ENCODE data around the gene HPSE2. TPM values are rescaled to one million over a fixed set of nuclear protein-coding genes. Genes with fewer than 3 reads are reported as not detected.
A peak's percentile ranks its signal among the peaks of the same experiment; 100 is the strongest.

Gene HPSE2
- total and polyA plus RNA-seq, 7 donors = under 0.01 to 11.8 (median 4.8) TPM

DNA sequence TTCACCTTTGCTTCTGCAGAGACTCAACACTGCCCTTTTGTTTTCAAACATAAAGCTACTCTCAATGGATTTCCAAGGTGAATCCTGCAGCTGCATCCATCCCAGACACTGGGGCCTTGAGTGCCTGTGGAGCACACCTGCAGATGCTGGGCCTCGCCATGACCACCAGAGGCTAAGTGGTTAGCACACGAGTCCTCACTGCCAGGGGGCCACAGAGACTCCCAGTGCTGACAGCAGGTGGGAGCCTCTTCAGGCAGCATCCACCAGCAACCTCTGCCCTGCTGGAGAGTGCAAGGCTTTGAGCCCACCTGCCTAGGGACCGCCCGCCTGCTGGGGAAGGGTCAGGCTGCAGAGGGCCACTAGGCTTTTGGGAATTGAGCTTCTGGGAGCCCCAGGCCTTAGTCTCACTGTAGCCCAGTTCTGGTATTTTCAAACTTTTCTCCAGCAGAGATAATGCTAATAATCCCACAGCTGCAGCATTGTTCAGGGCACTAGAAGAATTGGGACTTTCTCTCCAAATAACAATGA, 779.5 kb downstream of the HPSE2 start:
- no peaks in the 10 kb centered on the region for H3K27me3 ChIP-seq
- no peaks in the 10 kb centered on the region for H3K9me3 ChIP-seq
- H3K4me3 ChIP-seq = no peak overlapping the region
- no peak overlapping the region for H3K27ac ChIP-seq
- no peak for TF ChIP-seq EP300 (IDR thresholded peaks at IDR 0.05)
- no peak for TF ChIP-seq POLR2A (IDR thresholded peaks at IDR 0.05)
- H3K36me3 ChIP-seq = no peaks in the 10 kb centered on the region
- peaks cover 0 to 11% (median 8%) of the 10 kb centered on the region in 4 donors for H3K4me1 ChIP-seq
- WGBS, 2 donors = 94 to 95% methylated on average over 4 of the region's 4 CpGs
- intact Hi-C loops (cut with DNase I) = no loop called here
- DNase-seq = no peak

DNA sequence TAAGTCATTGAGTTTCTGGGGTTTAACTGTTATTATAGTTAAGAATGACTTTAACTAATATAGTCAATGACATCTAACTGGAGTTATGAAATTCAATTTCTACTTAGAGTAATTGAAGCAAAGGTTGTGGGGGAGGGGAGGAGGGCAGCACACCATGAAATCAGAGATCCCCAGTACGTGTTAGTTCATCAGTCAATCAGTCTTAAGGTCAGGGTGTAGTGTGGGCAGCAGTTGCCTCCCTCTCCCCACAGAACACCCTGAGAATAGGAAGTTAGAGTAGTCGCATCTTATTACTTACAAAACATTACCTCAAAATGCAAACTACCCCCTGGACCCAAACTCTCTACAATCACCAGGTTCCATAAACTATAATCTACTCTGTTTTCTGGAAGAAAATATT, 781.9 kb downstream of the HPSE2 start:
- H3K4me3 ChIP-seq = no peak overlapping the region
- TF ChIP-seq EP300 (IDR thresholded peaks at IDR 0.05) = no peak
- TF ChIP-seq POLR2A (IDR thresholded peaks at IDR 0.05) = no peak
- TF ChIP-seq, protein P1, sequence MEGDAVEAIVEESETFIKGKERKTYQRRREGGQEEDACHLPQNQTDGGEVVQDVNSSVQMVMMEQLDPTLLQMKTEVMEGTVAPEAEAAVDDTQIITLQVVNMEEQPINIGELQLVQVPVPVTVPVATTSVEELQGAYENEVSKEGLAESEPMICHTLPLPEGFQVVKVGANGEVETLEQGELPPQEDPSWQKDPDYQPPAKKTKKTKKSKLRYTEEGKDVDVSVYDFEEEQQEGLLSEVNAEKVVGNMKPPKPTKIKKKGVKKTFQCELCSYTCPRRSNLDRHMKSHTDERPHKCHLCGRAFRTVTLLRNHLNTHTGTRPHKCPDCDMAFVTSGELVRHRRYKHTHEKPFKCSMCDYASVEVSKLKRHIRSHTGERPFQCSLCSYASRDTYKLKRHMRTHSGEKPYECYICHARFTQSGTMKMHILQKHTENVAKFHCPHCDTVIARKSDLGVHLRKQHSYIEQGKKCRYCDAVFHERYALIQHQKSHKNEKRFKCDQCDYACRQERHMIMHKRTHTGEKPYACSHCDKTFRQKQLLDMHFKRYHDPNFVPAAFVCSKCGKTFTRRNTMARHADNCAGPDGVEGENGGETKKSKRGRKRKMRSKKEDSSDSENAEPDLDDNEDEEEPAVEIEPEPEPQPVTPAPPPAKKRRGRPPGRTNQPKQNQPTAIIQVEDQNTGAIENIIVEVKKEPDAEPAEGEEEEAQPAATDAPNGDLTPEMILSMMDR (IDR thresholded peaks at IDR 0.05) = no peak
- TF ChIP-seq POLR2AphosphoS5 (IDR thresholded peaks at IDR 0.05) = no peak
- no peaks in the 10 kb centered on the region for H3K4me1 ChIP-seq
- no peaks in the 10 kb centered on the region for H3K27me3 ChIP-seq
- 81 to 84% methylated on average over 2 of the region's 2 CpGs for WGBS, 2 donors
- H3K36me3 ChIP-seq = no peaks in the 10 kb centered on the region
- H3K9me3 ChIP-seq = no peaks in the 10 kb centered on the region
- intact Hi-C loops (cut with DNase I) = no loop called here
- H3K27ac ChIP-seq = no peak overlapping the region
- DNase-seq = no peak

DNA sequence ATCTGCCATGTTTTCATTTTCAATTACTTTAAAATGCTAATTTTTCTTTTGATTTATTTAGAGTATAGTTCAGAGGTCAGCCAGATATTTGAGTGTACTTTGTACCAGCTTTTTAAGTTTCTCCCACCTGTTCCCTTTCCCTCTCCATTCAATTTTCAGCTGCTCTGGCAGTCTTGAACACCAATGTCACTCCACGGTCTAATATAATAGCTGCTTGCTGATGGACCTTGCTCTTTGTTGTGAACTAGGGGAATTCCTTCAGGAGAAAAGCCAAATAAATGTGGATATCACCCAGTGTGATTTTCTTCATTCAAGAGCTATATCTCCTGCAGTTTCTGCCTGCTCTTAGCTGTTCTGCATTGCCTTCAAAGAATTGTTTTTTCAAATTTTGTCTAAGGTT, 785.0 kb downstream of the HPSE2 start:
- TF ChIP-seq, protein P1 (IDR thresholded peaks at IDR 0.05) = no peak
- TF ChIP-seq POLR2A (IDR thresholded peaks at IDR 0.05) (no peak), EP300 (IDR thresholded peaks at IDR 0.05) (no peak), POLR2AphosphoS5 (IDR thresholded peaks at IDR 0.05) (no peak)
- Histone ChIP-seq H3K9me3 (no peaks in the 10 kb centered on the region), H3K27me3 (no peaks in the 10 kb centered on the region), H3K4me1 (peaks cover 0 to 13% (median 8%) of the 10 kb centered on the region in 4 donors), H3K27ac (no peak overlapping the region), H3K36me3 (no peaks in the 10 kb centered on the region), H3K4me3 (no peak overlapping the region)
- no peak for DNase-seq
- intact Hi-C loops (cut with DNase I) = no loop called here
- WGBS, 2 donors = 19 to 67% methylated on average over 1 of the region's 1 CpG

DNA sequence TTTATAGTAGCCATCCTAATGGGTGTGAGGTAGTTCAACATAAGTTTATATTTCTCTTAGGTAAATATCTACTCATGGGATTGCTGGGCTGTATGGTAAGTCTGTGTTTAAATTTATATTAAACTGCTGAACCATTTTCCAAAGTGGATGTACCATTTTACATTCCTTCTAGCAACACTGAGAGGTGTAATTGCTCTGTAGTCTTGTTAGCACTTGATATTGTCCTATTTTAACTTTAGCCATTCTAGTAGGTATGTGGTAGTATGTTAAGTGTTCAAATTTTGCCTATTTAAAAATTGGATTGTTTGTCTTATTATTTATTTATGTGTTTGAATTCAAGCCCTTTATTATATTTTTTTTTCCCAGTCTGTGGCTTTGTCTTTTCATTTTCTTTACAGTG, 786.4 kb downstream of the HPSE2 start:
- intact Hi-C loops (cut with DNase I) = no loop called here

DNA sequence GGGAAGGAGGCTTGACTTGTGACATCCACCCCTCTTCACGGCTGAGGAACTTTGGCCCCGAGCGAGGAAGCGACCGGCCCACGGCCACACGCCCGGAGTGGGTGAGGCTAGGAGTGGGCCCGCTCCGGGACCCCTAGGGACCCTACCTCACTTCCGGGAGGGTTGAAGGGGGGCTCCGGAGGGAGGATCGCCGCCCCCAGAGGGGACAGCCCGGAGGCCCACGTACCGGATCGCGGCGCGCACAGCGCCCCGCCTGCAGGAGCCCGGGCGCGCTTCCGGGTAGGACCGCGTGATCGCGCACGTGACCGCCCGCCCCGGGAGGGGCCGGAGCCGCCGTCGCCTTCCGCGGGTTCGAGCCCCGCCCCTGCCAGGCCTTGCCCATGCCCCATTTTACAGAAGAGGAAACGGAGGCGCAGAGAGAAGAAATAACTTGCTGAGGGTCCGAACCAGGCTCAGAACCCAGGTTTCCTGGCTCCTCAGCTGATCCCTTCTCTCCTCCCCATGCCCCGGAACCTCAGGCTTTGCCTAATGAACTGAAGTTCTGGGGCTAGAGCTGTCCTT, 788.9 kb downstream of the HPSE2 start, which contains the start of gene HPS1:
Gene HPS1, minus strand, starts transcription at position 275 of the 561 bp plus-strand sequence. CDS start 3,695 bp downstream, outside the sequence.
- no peaks in the 10 kb centered on the region for H3K9me3 ChIP-seq

More for the DNA sequence above, 786.4 kb downstream of the HPSE2 start:
- Histone ChIP-seq H3K36me3 (peaks cover 0 to 9% (median 7%) of the 10 kb centered on the region in 4 donors), H3K4me3 (no peak overlapping the region), H3K27me3 (no peaks in the 10 kb centered on the region), H3K9me3 (no peaks in the 10 kb centered on the region), H3K27ac (no peak overlapping the region), H3K4me1 (peaks cover 0 to 23% (median 13%) of the 10 kb centered on the region in 4 donors)
- TF ChIP-seq POLR2AphosphoS5 (IDR thresholded peaks at IDR 0.05) (no peak), EP300 (IDR thresholded peaks at IDR 0.05) (no peak), POLR2A (IDR thresholded peaks at IDR 0.05) (no peak)
- TF ChIP-seq, protein P1 (IDR thresholded peaks at IDR 0.05) = no peak
- no peak for DNase-seq

More for the DNA sequence above, 788.9 kb downstream of the HPSE2 start, which contains the start of gene HPS1:
- Histone ChIP-seq H3K36me3 (peaks cover 4 to 32% (median 14%) of the 10 kb centered on the region in 4 donors), H3K4me1 (peaks cover 0 to 23% (median 13%) of the 10 kb centered on the region in 4 donors), H3K4me3 (peak within 1 kb of the TSS; percentile 66 to 96 (median 88)), H3K27me3 (no peaks in the 10 kb centered on the region), H3K27ac (peak within 1 kb of the TSS; percentile 88 to 95 (median 93))
- TF ChIP-seq EP300 (IDR thresholded peaks at IDR 0.05) = no peak
- TF ChIP-seq, protein P1 (IDR thresholded peaks at IDR 0.05) = no peak
- peak; percentile 76 to 94 (median 90) for TF ChIP-seq POLR2AphosphoS5 (IDR thresholded peaks at IDR 0.05)
- TF ChIP-seq POLR2A (IDR thresholded peaks at IDR 0.05) = peak; percentile 70 to 73
- 2% methylated on average over 47 of the region's 47 CpGs for WGBS, 2 donors
- DNase-seq = peak; percentile 90
- intact Hi-C loops (cut with DNase I) = no loop called here

Data from sigmoid colon (tissue), 7 donors.